ENCODE measurements around the gene ILF2.
"Not testable (repeated sequence)": the region's sequence is repeated elsewhere in the genome, so short reads cannot be mapped to it uniquely, and the experiment has no call there.

The ILF2 gene

GRCh38 chr1:153670257-153670858 is 435 bp downstream of the ILF2 start:
- DNase-seq (ENCODE audit: low read depth) = no peak
- no peak for TF ChIP-seq CTCF (IDR thresholded peaks at IDR 0.05; ENCODE audit: control insufficient read depth, insufficient read depth, low read depth, low read length, missing control alignments)
- H3K4me3 ChIP-seq (ENCODE audit: control insufficient read depth, low read depth, low read length) = peak overlapping the region; percentile 90

DNA sequence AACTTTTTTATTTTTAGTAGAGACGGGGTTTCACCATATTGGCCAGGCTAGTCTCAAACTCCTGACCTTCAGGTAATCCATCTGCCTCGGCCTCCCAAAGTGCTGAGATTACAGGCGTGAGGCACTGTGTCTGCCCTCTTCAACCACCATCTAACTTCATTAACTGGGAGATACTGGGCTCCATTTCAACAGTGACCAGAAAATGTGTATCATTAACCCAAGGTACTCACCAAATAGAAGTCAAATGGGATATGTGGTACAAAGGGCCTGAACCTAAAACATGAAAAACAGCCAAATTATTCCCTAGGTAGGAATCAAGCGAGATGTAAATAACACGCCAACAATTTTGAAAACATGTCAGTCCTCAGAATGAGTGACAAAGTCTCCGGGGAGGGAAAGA is 1.2 kb downstream of the ILF2 start:
- TF ChIP-seq CTCF (IDR thresholded peaks at IDR 0.05; ENCODE audit: control insufficient read depth, insufficient read depth, low read depth, low read length, missing control alignments) = no peak
- H3K4me3 ChIP-seq (ENCODE audit: control insufficient read depth, low read depth, low read length) = peak overlapping the region; percentile 90
- no peak for DNase-seq (ENCODE audit: low read depth)

GRCh38 chr1:153668672-153669071 is 2.1 kb downstream of the ILF2 start:
- not testable (repeated sequence) for DNase-seq (ENCODE audit: low read depth); H3K4me3 ChIP-seq (ENCODE audit: control insufficient read depth, low read depth, low read length)

DNA sequence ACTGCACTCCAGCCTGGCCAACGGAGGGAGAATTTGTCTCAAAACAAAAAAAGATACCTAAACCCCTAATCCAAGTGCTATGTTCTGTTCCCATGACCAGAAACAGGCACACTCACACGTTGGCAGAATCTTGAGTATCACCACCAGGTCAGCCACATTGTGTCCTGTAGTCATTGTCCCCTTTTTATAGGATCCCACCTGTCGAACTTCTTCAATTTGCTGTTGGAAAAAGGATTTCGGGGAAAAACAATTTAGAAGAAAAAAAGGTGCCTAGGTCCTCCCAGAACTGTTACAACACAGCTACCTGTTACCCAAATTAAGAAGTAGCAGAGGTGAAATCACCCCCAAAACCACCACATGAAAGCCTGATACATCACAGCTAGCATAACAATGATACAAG is 3.4 kb downstream of the ILF2 start:
- TF ChIP-seq CTCF (IDR thresholded peaks at IDR 0.05; ENCODE audit: control insufficient read depth, insufficient read depth, low read depth, low read length, missing control alignments) = no peak
- DNase-seq (ENCODE audit: low read depth) = no peak
- no peak overlapping the region for H3K4me3 ChIP-seq (ENCODE audit: control insufficient read depth, low read depth, low read length)

GRCh38 chr1:153663211-153663610 is 7.6 kb downstream of the ILF2 start:
- H3K4me3 ChIP-seq (ENCODE audit: control insufficient read depth, low read depth, low read length) = no peak overlapping the region
- DNase-seq (ENCODE audit: low read depth) = no peak
- TF ChIP-seq CTCF (IDR thresholded peaks at IDR 0.05; ENCODE audit: control insufficient read depth, insufficient read depth, low read depth, low read length, missing control alignments) = no peak

GRCh38 chr1:153662269-153662668 is 8.5 kb downstream of the ILF2 start:
- H3K4me3 ChIP-seq (ENCODE audit: control insufficient read depth, low read depth, low read length) = no peak overlapping the region
- no peak for DNase-seq (ENCODE audit: low read depth)
- TF ChIP-seq CTCF (IDR thresholded peaks at IDR 0.05; ENCODE audit: control insufficient read depth, insufficient read depth, low read depth, low read length, missing control alignments) = no peak

DNA sequence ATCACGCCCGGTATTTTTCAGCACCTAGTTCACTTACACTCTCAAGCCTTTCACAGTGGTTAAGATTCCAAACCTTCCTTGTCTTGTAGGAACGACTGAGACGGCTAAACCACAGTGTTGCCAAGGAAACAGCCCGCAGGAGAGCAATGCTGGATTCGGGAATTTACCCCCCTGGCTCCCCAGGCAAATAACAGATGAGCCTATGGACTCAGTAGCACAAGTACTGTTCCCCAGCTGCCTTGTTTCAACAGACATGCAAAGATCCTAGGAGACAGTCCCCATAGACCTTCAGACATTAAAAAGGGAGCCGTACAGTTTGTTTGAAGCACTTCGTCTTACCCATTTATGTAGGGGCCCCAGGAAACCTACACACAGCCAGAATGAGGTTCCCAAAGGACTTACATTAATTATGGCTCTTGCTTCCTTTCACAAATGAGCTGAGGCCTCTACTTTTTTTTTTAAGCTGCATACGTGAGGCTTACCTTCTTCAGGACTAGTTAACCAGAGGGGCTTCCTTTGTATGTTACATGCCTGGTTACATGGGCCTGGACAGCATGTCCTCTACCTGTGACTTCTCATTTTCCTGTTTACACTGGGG is 9.6 kb downstream of the ILF2 start:
- H3K4me3 ChIP-seq (ENCODE audit: control insufficient read depth, low read depth, low read length) = no peak overlapping the region
- no peak for TF ChIP-seq CTCF (IDR thresholded peaks at IDR 0.05; ENCODE audit: control insufficient read depth, insufficient read depth, low read depth, low read length, missing control alignments)
- no peak for DNase-seq (ENCODE audit: low read depth)
